H1 (cell line): Measurements from ENCODE around the gene FGF18. TPM values are rescaled to one million over a fixed set of nuclear protein-coding genes. Genes with fewer than 3 reads are reported as not detected.

Experiments used
- HDAC6 ChIP-seq: IDR thresholded peaks from one replicate; pipeline ENCODE4 v1.7.1; 2012; ENCODE audit warnings: low read depth, mild to moderate bottlenecking, inconsistent platforms, low read length, moderate library complexity
- KDM4A ChIP-seq: IDR thresholded peaks from one replicate; pipeline ENCODE4 v1.7.1; 2012; ENCODE audit warnings: low read depth, mild to moderate bottlenecking, moderate library complexity, low read length, inconsistent platforms; ENCODE audit not compliant: severe bottlenecking
- SRF ChIP-seq: IDR thresholded peaks from 2 replicates; pipeline ENCODE4 v1.6.1; 2011; ENCODE audit warnings: mild to moderate bottlenecking, low read depth, low read length, moderate library complexity
- ZNF274 ChIP-seq: IDR thresholded peaks from 2 replicates; pipeline ENCODE4 v1.7.0; 2012; ENCODE audit warnings: low read length, borderline replicate concordance; ENCODE audit errors: extremely low read depth
- polyA plus RNA-seq, 7 experiments: library from polyadenylated mRNA; depleted of rRNA in 3 of 7; stranded (reverse) in 5 of 7; unstranded in 2 of 7; fragments of >200 nt in 5 of 7; fragments of 200-250 nt in 2 of 7; gene quantifications; 1 replicate in 5 of 7; 2 replicates in 1 of 7; 4 replicates in 1 of 7; pipeline versions ENCODE4 v1.2.1 to v1.2.3, GENCODE V29; 2011 to 2013; ENCODE audit warnings: missing spikeins in 2 of 7, mixed read lengths in 2 of 7
- total RNA-seq: library from RNA; stranded (reverse); fragmentation: NEBNext Ultra II Directional; extraction: Animal tissue kit (Norgen Biotek cat#: 25700); gene quantifications from 2 replicates; pipeline ENCODE4 v1.2.1, GENCODE V29; 2021

The FGF18 gene
- total and polyA plus RNA-seq, 2 of the 8 experiments (the other 6 are each of a cell fraction or from before 2014, with no cell fraction given): 0.54 to 1.3 TPM

- no peak for TF ChIP-seq ZNF274
- no peak for TF ChIP-seq HDAC6
- TF ChIP-seq SRF: no peak
- TF ChIP-seq KDM4A: no peak
- TF ChIP-seq, all 59 proteins: peak for 0
Measured at GRCh38 chr5:171477101-171477500, 57.7 kb downstream of the FGF18 start (continued).
